ENCODE measurements around the gene ROR1. TPM values are rescaled to one million over a fixed set of nuclear protein-coding genes. Genes with fewer than 3 reads are reported as not detected.

Gene ROR1
- total RNA-seq, 1 donor from 2014 or later = 0.26 TPM

- H3K4me3 ChIP-seq (ENCODE audit: low read depth, low read length) = peak overlapping the region; percentile 58
- DNase-seq (ENCODE audit: low read depth) (no peak), FAIRE-seq (no peak)
- no peak for TF ChIP-seq CTCF (IDR thresholded peaks at IDR 0.05; ENCODE audit: insufficient read depth, low read length, severe bottlenecking)
- no peaks in the 10 kb centered on the region for H3K36me3 ChIP-seq (ENCODE audit: control insufficient read depth, insufficient read depth, low read length)
- H3K27me3 ChIP-seq (ENCODE audit: control insufficient read depth, insufficient read depth, low read length) = no peaks in the 10 kb centered on the region
Measured at GRCh38 chr1:63774617-63775417, 1.0 kb downstream of the ROR1 start.

- no peaks in the 10 kb centered on the region for H3K36me3 ChIP-seq (ENCODE audit: control insufficient read depth, insufficient read depth, low read length)
- peak overlapping the region; percentile 58 for H3K4me3 ChIP-seq (ENCODE audit: low read depth, low read length)
- no peak for FAIRE-seq
- no peak for TF ChIP-seq CTCF (IDR thresholded peaks at IDR 0.05; ENCODE audit: insufficient read depth, low read length, severe bottlenecking)
- H3K27me3 ChIP-seq (ENCODE audit: control insufficient read depth, insufficient read depth, low read length) = no peaks in the 10 kb centered on the region
- DNase-seq (ENCODE audit: low read depth) = peak; percentile 42
Measured at GRCh38 chr1:63775418-63776127, 1.8 kb downstream of the ROR1 start.

- H3K36me3 ChIP-seq (ENCODE audit: control insufficient read depth, insufficient read depth, low read length) = no peaks in the 10 kb centered on the region
- DNase-seq (ENCODE audit: low read depth) (no peak), FAIRE-seq (no peak)
- H3K4me3 ChIP-seq (ENCODE audit: low read depth, low read length) = no peak overlapping the region
- H3K27me3 ChIP-seq (ENCODE audit: control insufficient read depth, insufficient read depth, low read length) = no peaks in the 10 kb centered on the region
- no peak for TF ChIP-seq CTCF (IDR thresholded peaks at IDR 0.05; ENCODE audit: insufficient read depth, low read length, severe bottlenecking)
Measured at GRCh38 chr1:63777286-63777685, 3.5 kb downstream of the ROR1 start.

- DNase-seq (ENCODE audit: low read depth) = no peak
- no peak for TF ChIP-seq CTCF (IDR thresholded peaks at IDR 0.05; ENCODE audit: insufficient read depth, low read length, severe bottlenecking)
- Histone ChIP-seq H3K27me3 (ENCODE audit: control insufficient read depth, insufficient read depth, low read length) (no peaks in the 10 kb centered on the region), H3K36me3 (ENCODE audit: control insufficient read depth, insufficient read depth, low read length) (no peaks in the 10 kb centered on the region), H3K4me3 (ENCODE audit: low read depth, low read length) (no peak overlapping the region)
- FAIRE-seq = no peak
Measured at GRCh38 chr1:63777965-63778880, 4.4 kb downstream of the ROR1 start.

DNA sequence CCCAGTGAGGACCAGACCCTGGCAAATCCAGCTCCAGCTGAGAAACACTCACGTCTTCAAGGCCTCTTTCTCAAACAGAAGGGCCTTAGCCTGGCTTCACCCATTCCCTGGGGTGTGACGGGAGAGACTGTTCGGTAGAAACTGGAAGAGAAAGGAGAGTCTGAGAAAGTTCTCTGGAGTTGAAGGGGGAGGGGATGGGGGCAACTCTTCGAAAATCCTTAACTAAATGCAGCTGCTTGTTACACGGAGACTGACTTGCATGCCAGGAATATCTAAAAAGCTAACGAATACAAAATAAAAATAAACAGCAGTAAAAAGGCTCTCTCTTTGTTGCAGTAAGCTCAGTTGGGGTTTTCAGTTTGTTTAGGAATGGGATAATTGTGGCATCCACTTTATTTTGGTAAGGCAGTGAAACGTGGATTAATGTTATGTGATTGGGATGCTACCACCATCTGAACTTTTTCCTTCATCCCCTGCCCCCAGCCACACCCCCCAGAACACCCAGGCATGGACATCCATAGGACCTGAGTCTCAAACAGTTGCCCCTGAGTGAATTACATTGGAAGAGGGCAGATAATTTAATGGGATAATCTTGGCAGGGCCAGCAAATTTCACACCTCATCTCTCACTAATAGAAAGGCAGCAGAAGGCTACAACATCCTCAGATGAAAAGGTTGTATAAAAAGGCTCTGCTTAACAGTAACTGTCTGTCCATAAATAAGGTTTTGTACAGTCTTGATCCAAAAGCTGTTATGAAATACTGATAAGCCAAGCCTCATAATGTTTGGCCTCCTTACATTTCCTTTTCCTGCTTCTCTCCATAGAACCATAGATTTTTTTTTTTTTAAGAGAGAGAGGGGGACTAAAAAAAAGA, 5.8 kb downstream of the ROR1 start:
- FAIRE-seq = no peak
- DNase-seq (ENCODE audit: low read depth) = no peak
- Histone ChIP-seq H3K36me3 (ENCODE audit: control insufficient read depth, insufficient read depth, low read length) (no peaks in the 10 kb centered on the region), H3K4me3 (ENCODE audit: low read depth, low read length) (no peak overlapping the region), H3K27me3 (ENCODE audit: control insufficient read depth, insufficient read depth, low read length) (no peaks in the 10 kb centered on the region)
- no peak for TF ChIP-seq CTCF (IDR thresholded peaks at IDR 0.05; ENCODE audit: insufficient read depth, low read length, severe bottlenecking)
